ENCODE data around the gene MAPK9. TPM values are rescaled to one million over a fixed set of nuclear protein-coding genes. Genes with fewer than 3 reads are reported as not detected.

The MAPK9 gene
- total RNA-seq, 1 donor from 2014 or later, result 34.4 TPM

DNA sequence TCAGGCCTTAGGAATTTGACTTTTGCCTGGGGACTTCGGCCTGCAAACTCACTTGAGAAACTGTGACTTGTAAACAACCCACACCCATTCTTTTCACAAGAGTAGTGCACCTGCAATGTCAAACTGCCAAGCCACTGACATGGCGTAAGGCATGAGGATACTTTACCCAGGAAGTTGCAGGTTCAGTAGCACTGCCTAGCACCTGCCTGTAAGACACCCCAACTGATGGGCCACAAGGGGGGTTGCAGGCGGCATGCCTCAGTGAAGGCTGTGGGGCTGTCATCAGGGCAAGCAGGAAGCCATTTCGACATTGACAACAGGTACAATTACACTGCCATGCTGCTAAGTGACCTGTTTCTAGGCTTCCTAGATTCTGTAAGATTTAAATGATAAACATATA lies 41.6 kb downstream of the MAPK9 start:
- Mint-ChIP-seq H3K4me3 (no peak overlapping the region), H3K4me1 (ENCODE audit: unreplicated experiment) (no peaks in the 10 kb centered on the region), H3K27me3 (no peaks in the 10 kb centered on the region), H3K36me3 (peaks cover 64% of the 10 kb centered on the region), H3K27ac (no peak overlapping the region), H3K9me3 (peaks cover 9% of the 10 kb centered on the region)
- no peak for DNase-seq (ENCODE audit: extremely low spot score, unreplicated experiment)
- TF ChIP-seq, protein P1, sequence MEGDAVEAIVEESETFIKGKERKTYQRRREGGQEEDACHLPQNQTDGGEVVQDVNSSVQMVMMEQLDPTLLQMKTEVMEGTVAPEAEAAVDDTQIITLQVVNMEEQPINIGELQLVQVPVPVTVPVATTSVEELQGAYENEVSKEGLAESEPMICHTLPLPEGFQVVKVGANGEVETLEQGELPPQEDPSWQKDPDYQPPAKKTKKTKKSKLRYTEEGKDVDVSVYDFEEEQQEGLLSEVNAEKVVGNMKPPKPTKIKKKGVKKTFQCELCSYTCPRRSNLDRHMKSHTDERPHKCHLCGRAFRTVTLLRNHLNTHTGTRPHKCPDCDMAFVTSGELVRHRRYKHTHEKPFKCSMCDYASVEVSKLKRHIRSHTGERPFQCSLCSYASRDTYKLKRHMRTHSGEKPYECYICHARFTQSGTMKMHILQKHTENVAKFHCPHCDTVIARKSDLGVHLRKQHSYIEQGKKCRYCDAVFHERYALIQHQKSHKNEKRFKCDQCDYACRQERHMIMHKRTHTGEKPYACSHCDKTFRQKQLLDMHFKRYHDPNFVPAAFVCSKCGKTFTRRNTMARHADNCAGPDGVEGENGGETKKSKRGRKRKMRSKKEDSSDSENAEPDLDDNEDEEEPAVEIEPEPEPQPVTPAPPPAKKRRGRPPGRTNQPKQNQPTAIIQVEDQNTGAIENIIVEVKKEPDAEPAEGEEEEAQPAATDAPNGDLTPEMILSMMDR (conservative IDR thresholded peaks at IDR 0.05), result no peak

DNA sequence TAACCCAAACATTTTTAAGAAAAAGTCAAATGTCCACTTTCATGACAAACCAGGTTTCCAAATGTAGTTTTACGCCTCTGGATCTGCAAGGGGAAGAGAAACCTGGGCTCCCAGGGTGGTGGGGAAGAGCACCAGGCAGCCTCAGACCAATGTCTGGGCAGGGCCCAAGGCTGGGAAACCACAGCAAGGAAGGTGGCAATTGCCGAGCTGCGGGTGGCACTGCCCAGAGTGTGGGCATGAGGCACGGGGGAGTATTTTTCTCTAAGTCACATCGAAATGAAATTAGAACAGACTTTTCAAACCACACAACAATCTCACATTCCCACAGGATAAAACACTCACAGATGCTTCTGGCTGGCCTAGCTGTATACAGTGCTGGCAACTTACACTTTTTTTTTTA lies 50.3 kb downstream of the MAPK9 start:
- TF ChIP-seq, protein P1 (conservative IDR thresholded peaks at IDR 0.05), result no peak
- Mint-ChIP-seq H3K4me3 (no peak overlapping the region), H3K4me1 (ENCODE audit: unreplicated experiment) (no peaks in the 10 kb centered on the region), H3K27ac (no peak overlapping the region), H3K9me3 (no peaks in the 10 kb centered on the region), H3K27me3 (no peaks in the 10 kb centered on the region), H3K36me3 (peaks cover 41% of the 10 kb centered on the region)
- DNase-seq (ENCODE audit: extremely low spot score, unreplicated experiment), result no peak

DNA sequence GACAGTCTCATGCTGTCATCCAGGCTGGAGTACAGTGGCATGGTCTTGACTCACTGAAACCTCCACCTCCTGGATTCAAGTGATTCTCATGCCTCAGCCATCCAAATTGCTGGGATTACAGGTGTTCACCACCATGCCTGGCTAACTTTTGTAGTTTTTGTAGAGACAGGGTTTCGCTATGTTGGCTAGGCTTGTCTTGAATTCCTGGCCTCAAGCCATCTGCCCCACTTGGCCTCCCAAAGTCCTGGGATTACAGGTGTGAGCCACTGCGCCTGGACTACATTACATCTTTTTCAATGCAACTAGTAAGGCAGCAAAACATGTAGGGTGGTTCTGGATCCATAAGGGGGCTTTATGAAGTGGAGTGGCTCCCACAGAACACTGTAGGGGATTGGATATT lies 53.3 kb downstream of the MAPK9 start:
- Mint-ChIP-seq H3K4me1 (ENCODE audit: unreplicated experiment) (no peaks in the 10 kb centered on the region), H3K36me3 (peaks cover 40% of the 10 kb centered on the region), H3K9me3 (no peaks in the 10 kb centered on the region), H3K27me3 (no peaks in the 10 kb centered on the region), H3K27ac (no peak overlapping the region), H3K4me3 (no peak overlapping the region)
- TF ChIP-seq, protein P1 (conservative IDR thresholded peaks at IDR 0.05), result no peak
- DNase-seq (ENCODE audit: extremely low spot score, unreplicated experiment), result no peak

DNA sequence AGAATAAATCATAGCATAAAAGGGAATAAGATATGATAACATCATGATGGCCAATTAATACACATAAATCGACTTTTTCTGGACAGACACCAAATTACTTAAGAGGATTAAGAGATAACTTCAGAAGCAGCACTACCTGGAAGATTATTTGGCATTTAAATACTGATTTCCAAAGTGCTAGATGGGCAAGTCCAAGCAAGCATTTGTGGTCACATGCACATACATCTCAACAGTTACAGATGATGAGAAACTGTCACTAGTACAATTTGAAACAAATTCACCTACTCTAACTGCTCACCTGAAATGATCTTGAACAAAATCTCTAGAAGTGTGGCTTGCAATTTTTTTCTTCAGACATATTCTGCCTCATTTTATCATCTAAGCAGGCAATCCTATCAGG lies 56.0 kb downstream of the MAPK9 start:
- Mint-ChIP-seq H3K27ac (no peak overlapping the region), H3K27me3 (no peaks in the 10 kb centered on the region), H3K4me3 (no peak overlapping the region), H3K36me3 (peaks cover 26% of the 10 kb centered on the region), H3K9me3 (no peaks in the 10 kb centered on the region), H3K4me1 (ENCODE audit: unreplicated experiment) (no peaks in the 10 kb centered on the region)
- TF ChIP-seq, protein P1 (conservative IDR thresholded peaks at IDR 0.05), result no peak
- DNase-seq (ENCODE audit: extremely low spot score, unreplicated experiment), result no peak

DNA sequence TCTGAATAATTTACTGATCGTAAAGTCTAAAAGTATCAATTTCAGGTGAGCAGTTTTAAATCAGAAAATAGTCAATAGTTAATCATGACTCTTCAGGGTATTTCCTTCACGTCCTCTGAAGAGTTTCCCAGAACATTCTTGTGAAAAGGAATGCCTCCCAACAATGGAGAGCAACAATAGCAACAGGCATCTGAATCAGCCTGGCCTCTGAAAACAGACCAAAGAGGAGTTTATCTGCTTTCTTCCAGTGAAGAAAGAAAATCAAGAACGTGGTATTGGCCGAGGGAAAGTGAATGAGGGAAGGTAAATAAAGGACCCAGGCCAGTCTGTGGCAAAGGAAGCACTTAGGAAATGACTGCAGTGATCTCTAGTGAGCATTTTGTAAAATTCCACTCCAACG lies 56.8 kb downstream of the MAPK9 start:
- Mint-ChIP-seq H3K9me3 (no peaks in the 10 kb centered on the region), H3K36me3 (peaks cover 19% of the 10 kb centered on the region), H3K4me1 (ENCODE audit: unreplicated experiment) (no peaks in the 10 kb centered on the region), H3K4me3 (no peak overlapping the region), H3K27ac (no peak overlapping the region), H3K27me3 (no peaks in the 10 kb centered on the region)
- DNase-seq (ENCODE audit: extremely low spot score, unreplicated experiment), result no peak
- TF ChIP-seq, protein P1 (conservative IDR thresholded peaks at IDR 0.05), result no peak

DNA sequence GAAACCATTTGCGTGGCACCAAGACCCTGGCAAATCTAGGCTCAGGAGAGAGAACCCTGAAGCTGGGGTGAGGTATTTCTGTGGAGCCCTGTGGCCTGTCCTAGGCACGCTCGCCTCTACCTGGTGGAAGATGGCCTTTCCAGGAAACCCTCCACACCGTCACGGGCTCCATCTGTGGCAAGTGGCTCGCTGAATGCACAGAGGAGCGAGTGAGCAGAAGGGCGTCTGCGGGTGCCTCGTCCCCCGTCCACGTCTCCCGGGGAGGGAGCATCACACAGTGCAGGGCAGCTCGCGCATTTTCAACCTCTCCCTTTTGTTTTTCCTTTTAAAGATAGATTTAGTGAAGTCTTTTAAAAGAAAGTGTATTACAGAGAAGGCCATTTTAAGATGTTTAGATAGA lies 57.6 kb downstream of the MAPK9 start:
- Mint-ChIP-seq H3K4me1 (ENCODE audit: unreplicated experiment) (no peaks in the 10 kb centered on the region), H3K27me3 (no peaks in the 10 kb centered on the region), H3K9me3 (no peaks in the 10 kb centered on the region), H3K36me3 (peaks cover 14% of the 10 kb centered on the region), H3K27ac (no peak overlapping the region), H3K4me3 (no peak overlapping the region)
- TF ChIP-seq, protein P1 (conservative IDR thresholded peaks at IDR 0.05), result no peak
- DNase-seq (ENCODE audit: extremely low spot score, unreplicated experiment), result no peak

Measured in type B pancreatic cell (in vitro differentiated cells).